ENCODE results near the gene PDE11A. TPM values are rescaled to one million over a fixed set of nuclear protein-coding genes. Genes with fewer than 3 reads are reported as not detected.

The PDE11A gene
- total RNA-seq, 1 experiment from 2014 or later, result 0.61 TPM

DNA sequence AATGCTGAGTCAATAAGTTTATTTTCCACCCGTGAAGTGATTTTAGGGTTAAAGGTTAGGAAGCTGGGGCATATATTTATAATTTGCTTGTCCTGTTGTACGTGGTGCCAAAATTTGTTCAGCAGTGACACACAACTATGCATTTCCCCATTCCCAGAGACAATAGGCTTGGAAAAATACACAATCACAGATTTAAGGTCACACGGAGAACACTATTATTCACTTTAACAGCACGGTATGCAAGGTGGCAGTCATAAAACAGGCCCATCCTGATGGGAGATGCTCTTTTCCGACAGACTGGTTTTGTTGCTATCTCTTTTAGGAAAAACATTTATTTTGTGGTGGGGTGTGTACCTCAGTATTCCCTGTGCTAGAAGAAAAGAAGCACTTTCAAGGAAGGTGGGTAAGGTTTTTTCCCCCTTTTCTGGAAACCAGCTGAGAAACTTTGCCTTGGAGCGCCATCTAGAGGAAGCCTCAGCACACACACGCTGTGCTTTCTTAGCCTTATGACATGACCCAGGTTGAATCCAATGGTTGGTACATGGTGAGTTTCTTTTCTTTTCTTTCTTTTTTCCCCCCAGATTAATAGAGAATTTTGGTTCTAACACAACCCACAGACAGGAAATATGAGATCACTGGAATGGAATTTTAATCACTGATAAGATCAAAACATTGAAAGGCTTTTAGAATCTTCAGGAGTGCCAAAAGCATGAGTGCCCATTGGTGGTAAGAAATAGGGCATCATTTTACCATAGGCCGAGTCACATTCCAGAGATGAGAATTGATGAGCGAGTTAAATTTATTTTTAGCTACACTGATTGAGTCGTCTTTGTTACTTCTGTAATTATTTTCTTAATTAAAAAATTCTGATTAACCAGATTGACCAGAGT, 347.9 kb downstream of the PDE11A start:
- CTCF ChIA-PET, result interaction anchor here (0.6 to 2.5 kb wide), 8 partner anchors 9 to 1044 kb away, joined by 3 to 21 read pairs (median 3); no protein-coding TSS in a partner anchor

More for the DNA sequence above, 347.9 kb downstream of the PDE11A start:
- BruUV-seq (replicated peaks), result no TSS peak
- TF ChIP-seq SRF (IDR thresholded peaks at IDR 0.05; ENCODE audit: low read depth), result no peak
- TF ChIP-seq, protein P1, sequence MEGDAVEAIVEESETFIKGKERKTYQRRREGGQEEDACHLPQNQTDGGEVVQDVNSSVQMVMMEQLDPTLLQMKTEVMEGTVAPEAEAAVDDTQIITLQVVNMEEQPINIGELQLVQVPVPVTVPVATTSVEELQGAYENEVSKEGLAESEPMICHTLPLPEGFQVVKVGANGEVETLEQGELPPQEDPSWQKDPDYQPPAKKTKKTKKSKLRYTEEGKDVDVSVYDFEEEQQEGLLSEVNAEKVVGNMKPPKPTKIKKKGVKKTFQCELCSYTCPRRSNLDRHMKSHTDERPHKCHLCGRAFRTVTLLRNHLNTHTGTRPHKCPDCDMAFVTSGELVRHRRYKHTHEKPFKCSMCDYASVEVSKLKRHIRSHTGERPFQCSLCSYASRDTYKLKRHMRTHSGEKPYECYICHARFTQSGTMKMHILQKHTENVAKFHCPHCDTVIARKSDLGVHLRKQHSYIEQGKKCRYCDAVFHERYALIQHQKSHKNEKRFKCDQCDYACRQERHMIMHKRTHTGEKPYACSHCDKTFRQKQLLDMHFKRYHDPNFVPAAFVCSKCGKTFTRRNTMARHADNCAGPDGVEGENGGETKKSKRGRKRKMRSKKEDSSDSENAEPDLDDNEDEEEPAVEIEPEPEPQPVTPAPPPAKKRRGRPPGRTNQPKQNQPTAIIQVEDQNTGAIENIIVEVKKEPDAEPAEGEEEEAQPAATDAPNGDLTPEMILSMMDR (IDR thresholded peaks at IDR 0.05 in 2 of 3, conservative IDR thresholded peaks at IDR 0.05 in 1 of 3; ENCODE audit: borderline replicate concordance in 1 of 3, insufficient read depth in 1 of 3, low read depth in 2 of 3, low read length in 2 of 3), result peak; percentile 79 to 97 (median 93); a peak in 5 of 6 replicates
- TF ChIP-seq RAD21 (IDR thresholded peaks at IDR 0.05; ENCODE audit: low read depth), result peak; percentile 86
- H3K36me3 ChIP-seq (ENCODE audit: control insufficient read depth in 1 of 2, insufficient read depth in 2 of 2, low read length in 2 of 2), result no peaks in the 10 kb centered on the region
- H3K9ac ChIP-seq (ENCODE audit: low read length), result no peak overlapping the region
- H3K4me1 ChIP-seq (ENCODE audit: control insufficient read depth in 1 of 2, insufficient read depth in 2 of 2, low read length in 2 of 2), result no peaks in the 10 kb centered on the region
- POLR2A ChIA-PET, result no interaction called here
- H3K79me2 ChIP-seq (ENCODE audit: insufficient read depth, low read length), result no peaks in the 10 kb centered on the region
- no peak overlapping the region for H2AFZ ChIP-seq (ENCODE audit: low read depth, low read length, poor library complexity, severe bottlenecking)
- no peak overlapping the region for H3K4me3 ChIP-seq (replicated peaks in 1 of 2; ENCODE audit: low read depth in 1 of 2, low read length in 2 of 2)
- DNase-seq (ENCODE audit: low read depth, low spot score), result peak; percentile 27
- RAD21 ChIA-PET (ENCODE audit: low non-redundant PET in 1 of 2, low total read pairs in 2 of 2, uncharacterized antibody in 2 of 2, unreplicated experiment in 2 of 2), result interaction anchor here in 1 of 2 experiments (0.9 kb wide), 1 partner anchor 560 kb away, joined by 3 read pairs; no protein-coding TSS in a partner anchor
- H3K4me2 ChIP-seq (ENCODE audit: low read length), result no peak overlapping the region
- no peak overlapping the region for H3K27ac ChIP-seq (ENCODE audit: low read depth, low read length)
- H4K20me1 ChIP-seq (ENCODE audit: insufficient read depth), result no peaks in the 10 kb centered on the region
- H3K9me2 ChIP-seq (ENCODE audit: insufficient read depth), result no peaks in the 10 kb centered on the region
- peak; percentile 95 for ATAC-seq
- intact Hi-C loops (cut with micrococcal nuclease), result loop anchor here (1.0 to 10.0 kb wide), 5 partner anchors 235 to 560 kb away; no protein-coding TSS in a partner anchor
- H3K9me3 ChIP-seq (ENCODE audit: control insufficient read depth in 1 of 2, insufficient read depth in 1 of 2, low read depth in 1 of 2, low read length in 2 of 2), result no peaks in the 10 kb centered on the region
- H3K27me3 ChIP-seq (ENCODE audit: insufficient read depth, low read length), result no peaks in the 10 kb centered on the region
